Stimulated activated CD8-positive, alpha-beta memory T cell treated with anti-CD3 and anti-CD28 coated beads, Interleukin-4, amount 100 ng/mL, for 1 hour (primary cell): Measurements from ENCODE around the gene EBF3.

Experiments used
- DNase-seq, 2 donors: peaks; one replicate each; pipeline ENCODE4 v3.0.0-alpha.2; 2020; ENCODE audit warnings: low read depth in 2 of 2, low spot score in 1 of 2

Gene EBF3

GRCh38 chr10:129841071-129841470 lies 123.0 kb downstream of the EBF3 start:
- no peak for DNase-seq

- DNase-seq = no peak
These were observed 123.9 kb downstream of the EBF3 start for GRCh38 chr10:129840196-129840590.

DNA sequence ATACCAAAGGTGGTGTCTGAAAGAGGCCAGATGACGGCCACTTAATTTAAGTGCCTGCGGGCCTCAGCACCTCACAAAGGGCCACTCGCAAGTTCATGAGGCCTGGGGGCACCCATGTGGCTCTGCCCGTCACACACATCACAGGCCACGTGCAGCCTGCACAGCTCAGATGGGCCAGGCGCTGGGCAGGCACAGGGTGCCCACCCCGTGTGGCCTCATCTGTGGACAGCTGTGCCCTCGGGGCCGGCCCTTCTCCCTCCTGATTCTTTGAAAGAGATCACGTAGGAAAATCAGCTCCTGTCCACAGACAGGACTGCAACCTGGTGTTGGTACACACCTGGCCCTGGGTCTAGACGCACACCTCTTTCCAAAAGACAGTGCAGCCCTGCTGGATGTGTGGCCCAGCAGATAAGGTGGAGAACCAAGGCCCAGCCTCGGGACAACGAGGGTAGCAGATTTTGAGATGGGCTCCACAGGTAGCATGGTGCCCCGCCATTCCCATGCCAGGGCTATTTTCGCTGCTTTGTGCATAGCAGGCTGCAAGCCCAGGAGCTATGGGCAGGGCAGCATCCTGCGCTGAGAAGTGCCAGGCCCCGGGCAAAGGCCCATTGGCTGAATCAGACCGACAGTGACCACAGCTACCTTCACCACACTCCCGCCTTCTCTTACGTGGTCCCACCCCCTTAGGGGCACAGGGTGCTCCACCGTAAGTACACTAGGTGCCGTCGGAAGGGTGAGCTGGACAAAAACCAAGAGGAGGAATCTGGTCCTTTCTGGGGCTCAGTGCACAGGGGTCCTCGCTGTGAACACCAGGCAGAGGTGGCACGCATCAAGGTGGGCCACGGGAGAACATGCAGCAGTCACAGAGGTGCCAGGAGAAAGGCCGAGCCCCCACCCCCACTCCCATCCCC lies 124.5 kb downstream of the EBF3 start:
- DNase-seq = no peak

- no peak for DNase-seq
These were observed 125.3 kb downstream of the EBF3 start for GRCh38 chr10:129838794-129839193.

DNA sequence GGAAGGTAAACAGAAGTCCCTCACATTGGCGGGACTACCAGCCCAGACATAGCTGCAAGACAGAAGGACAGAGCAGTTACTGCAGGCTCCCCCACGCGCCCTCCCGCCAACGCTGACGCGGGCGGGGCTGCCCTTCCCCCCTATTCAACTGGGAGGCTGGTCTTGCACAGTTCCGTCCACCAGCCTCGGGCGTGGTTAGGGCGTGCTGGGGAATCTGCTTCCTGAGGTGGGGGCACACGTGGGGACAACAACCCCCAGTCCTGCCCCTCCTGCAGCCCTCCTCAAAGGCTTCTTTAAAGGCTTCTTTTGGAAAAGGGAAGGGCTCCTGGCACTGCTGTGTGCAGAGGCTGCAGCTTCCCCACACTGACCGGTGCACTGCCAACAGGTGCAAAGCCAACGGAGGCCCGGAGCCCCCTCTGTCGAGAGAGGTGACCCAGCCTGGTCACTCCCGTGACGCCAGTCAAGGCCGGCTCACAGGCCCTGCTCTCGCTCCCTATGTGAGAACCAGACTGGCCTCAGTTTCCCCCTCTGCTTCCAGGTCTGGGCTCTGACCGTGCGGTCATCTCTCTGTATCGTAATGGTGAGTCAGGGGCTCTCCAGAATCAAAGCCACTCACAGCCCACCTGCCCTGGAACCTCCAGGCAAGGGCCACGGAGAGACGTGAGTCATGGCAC lies 126.0 kb downstream of the EBF3 start:
- no peak for DNase-seq

GRCh38 chr10:129836253-129836652 lies 127.8 kb downstream of the EBF3 start:
- DNase-seq = no peak

- DNase-seq = no peak
These were observed 129.9 kb downstream of the EBF3 start for GRCh38 chr10:129833994-129834739.

GRCh38 chr10:129833468-129833950 lies 130.6 kb downstream of the EBF3 start:
- no peak for DNase-seq

- no peak for DNase-seq
These were observed 131.3 kb downstream of the EBF3 start for GRCh38 chr10:129832573-129833467.

- no peak for DNase-seq
These were observed 132.9 kb downstream of the EBF3 start for GRCh38 chr10:129831150-129831549.

- DNase-seq = no peak
These were observed 138.2 kb downstream of the EBF3 start for GRCh38 chr10:129825826-129826225.

DNA sequence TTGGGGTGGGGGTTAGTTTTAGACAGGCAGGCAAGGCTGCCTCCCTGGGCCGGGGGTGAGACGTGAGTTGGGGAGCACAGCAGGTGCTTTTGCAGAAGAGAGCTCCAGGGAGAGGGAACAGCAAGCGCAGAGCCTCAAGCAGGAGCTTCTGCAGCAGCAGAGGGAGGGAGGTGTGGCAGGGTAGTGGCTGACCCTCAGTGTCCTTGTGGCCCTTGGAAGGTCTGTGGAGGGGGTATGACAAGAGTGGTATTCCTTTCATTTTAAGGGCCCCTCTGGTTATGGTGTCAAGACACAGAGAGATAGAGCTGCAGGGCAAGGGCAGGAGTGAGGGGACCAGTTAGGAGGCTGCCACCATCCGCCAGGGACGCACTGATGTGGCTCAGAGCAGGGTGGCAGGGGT lies 138.9 kb downstream of the EBF3 start:
- no peak for DNase-seq

DNA sequence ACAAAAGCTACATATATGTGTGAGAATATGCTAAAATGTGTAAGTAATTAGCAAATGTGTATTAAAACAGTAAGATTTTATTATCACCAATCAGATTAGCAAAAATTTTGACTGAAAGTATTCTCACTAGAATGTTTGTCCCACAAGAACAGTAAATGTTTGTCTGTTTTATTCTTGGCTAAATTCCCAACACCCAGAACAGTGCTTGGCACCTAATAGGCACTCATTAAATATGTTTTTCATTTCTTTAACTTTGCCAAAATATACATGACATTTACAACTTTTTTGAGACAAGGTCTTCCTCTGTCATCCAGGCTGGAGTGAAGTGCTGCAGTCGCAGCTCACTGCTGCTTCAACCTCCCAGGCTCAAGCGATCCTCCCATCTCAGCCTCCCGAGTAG lies 143.6 kb downstream of the EBF3 start:
- DNase-seq = no peak

GRCh38 chr10:129816656-129817045 lies 147.4 kb downstream of the EBF3 start:
- no peak for DNase-seq

- DNase-seq = no peak
These were observed 148.0 kb downstream of the EBF3 start for GRCh38 chr10:129815898-129816655.

DNA sequence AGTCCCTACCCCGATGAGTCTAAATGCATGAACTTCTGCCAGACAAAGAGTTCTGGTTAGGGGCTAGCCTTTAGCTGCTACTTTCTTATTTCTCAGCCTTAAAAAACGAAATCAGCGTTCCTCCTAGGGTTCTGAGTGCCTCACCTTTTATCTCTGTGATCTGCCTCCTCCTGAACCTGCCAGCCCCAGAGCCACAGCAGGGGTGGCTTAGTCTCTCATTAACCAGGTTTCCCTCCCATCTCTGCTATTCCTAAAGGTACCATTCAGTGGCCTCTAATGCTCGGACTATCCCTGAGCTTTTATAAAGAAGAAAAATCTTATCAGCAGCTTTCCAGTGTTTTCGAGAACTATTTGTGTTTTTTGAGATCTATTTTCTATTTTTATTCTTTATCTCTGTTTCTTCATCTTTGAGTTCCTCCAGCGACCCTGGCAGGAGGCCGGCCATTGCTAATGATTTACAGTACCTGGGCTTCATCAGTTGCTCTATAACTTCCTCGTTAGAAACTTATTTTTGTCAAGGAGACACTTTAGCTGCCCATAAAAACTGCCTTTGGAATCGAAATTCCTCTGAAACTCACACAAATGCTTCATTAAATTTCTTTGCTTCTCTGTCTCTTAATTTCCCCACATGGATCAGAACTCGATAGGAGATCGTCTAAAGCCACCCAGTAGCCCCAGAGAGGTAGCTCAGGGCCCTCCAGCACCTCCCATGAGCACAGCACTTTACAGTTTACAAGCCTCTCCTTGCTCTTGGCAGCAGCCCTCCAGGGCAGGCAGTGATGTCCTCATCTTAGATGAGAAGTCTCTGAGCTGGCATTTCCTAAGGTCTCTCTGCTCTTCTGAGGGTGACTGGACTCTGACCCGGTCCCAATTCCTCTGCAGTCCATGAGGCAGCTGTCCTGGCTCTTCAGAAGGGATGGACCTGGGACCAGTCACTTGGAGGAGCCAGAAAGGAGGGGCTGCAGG lies 149.1 kb downstream of the EBF3 start:
- no peak for DNase-seq

- DNase-seq = no peak
These were observed 151.7 kb downstream of the EBF3 start for GRCh38 chr10:129812398-129812797.

- DNase-seq = no peak
These were observed 152.9 kb downstream of the EBF3 start for GRCh38 chr10:129811208-129811607.

DNA sequence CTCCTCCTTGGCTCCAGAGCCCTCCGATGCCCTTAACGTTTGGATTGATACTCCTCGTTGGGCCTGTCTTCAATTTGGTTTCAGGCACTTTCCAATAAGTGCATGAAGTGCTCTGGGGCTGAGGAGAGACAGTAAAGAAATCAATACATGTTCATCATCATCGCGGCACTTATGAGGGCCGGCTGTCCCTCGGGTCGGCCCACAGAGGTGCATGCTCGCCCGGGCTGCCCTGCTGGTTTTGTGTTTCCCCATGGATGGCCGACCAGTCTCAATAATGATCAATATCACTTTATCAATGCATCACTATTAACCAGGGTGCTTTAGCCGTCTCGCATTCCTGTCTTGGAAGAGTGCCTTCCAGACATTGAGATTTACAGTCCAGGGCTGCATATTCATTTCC lies 154.2 kb downstream of the EBF3 start:
- DNase-seq = no peak
